RPMI7951 (cell line): ENCODE measurements around the gene RSBN1L. TPM values are rescaled to one million over a fixed set of nuclear protein-coding genes. Genes with fewer than 3 reads are reported as not detected.
"Not testable (repeated sequence)": the region's sequence is repeated elsewhere in the genome, so short reads cannot be mapped to it uniquely, and the experiment has no call there.

Source experiments
- DNase-seq: peaks from one replicate; pipeline ENCODE4 v3.0.0-alpha.2; 2012; ENCODE audit warnings: low read depth
- total RNA-seq: library from RNA; depleted of rRNA; stranded (reverse); fragments of >200 nt; shearing (Covaris generic); gene quantifications from 2 replicates; pipeline ENCODE4 v1.2.3, GENCODE V29; 2014; rRNA removed

The RSBN1L gene
- total RNA-seq, result 14.5 and 19.8 TPM in 2 replicates

- peak; percentile 97 for DNase-seq
These were observed at the start of gene RSBN1L for GRCh38 chr7:77696057-77696642. RSBN1L (plus strand) TSS chr7:77696459; CDS start chr7:77696470, 11 bp downstream.

- no peak for DNase-seq
These were observed 47.4 kb upstream of the RSBN1L start for GRCh38 chr7:77648742-77649338.

- DNase-seq, result no peak
These were observed 46.4 kb upstream of the RSBN1L start for GRCh38 chr7:77649716-77650349.

- peak; percentile 26 for DNase-seq
These were observed 44.6 kb upstream of the RSBN1L start for GRCh38 chr7:77651575-77652162.

GRCh38 chr7:77652826-77653225 is 43.4 kb upstream of the RSBN1L start:
- not testable (repeated sequence) for DNase-seq

- no peak for DNase-seq
These were observed 42.7 kb upstream of the RSBN1L start for GRCh38 chr7:77653572-77653971.

GRCh38 chr7:77655356-77655755 is 40.9 kb upstream of the RSBN1L start:
- no peak for DNase-seq

GRCh38 chr7:77655836-77656455 is 40.3 kb upstream of the RSBN1L start:
- DNase-seq, result no peak

- DNase-seq, result peak; percentile 41
These were observed 38.6 kb upstream of the RSBN1L start for GRCh38 chr7:77657427-77658224.

GRCh38 chr7:77658928-77659327 is 37.3 kb upstream of the RSBN1L start:
- no peak for DNase-seq

GRCh38 chr7:77661816-77662215 is 34.4 kb upstream of the RSBN1L start:
- DNase-seq, result no peak

GRCh38 chr7:77662869-77663268 is 33.4 kb upstream of the RSBN1L start:
- no peak for DNase-seq

GRCh38 chr7:77664715-77665114 is 31.5 kb upstream of the RSBN1L start:
- DNase-seq, result no peak

GRCh38 chr7:77665161-77665560 is 31.1 kb upstream of the RSBN1L start:
- no peak for DNase-seq

GRCh38 chr7:77667459-77668086 is 28.7 kb upstream of the RSBN1L start:
- DNase-seq, result no peak

GRCh38 chr7:77674878-77675277 is 21.4 kb upstream of the RSBN1L start:
- DNase-seq, result peak; percentile 15

- no peak for DNase-seq
These were observed 16.7 kb upstream of the RSBN1L start for GRCh38 chr7:77679608-77680007.

GRCh38 chr7:77680266-77680665 is 16.0 kb upstream of the RSBN1L start:
- no peak for DNase-seq

GRCh38 chr7:77684030-77684429 is 12.2 kb upstream of the RSBN1L start:
- peak; percentile 34 for DNase-seq

GRCh38 chr7:77685233-77685632 is 11.0 kb upstream of the RSBN1L start:
- no peak for DNase-seq

GRCh38 chr7:77687100-77687746 is 9.0 kb upstream of the RSBN1L start:
- DNase-seq, result no peak
